GM21786 (cell line): ENCODE data around the gene VCL.
"Not testable (repeated sequence)": the region's sequence is repeated elsewhere in the genome, so short reads cannot be mapped to it uniquely, and the experiment has no call there.

Source experiments
- ATAC-seq: cut with Tn5 transposase; IDR thresholded peaks from one replicate; pipeline ENCODE4 v1.9.1; 2021; ENCODE audit not compliant: unreplicated experiment

The VCL gene

DNA sequence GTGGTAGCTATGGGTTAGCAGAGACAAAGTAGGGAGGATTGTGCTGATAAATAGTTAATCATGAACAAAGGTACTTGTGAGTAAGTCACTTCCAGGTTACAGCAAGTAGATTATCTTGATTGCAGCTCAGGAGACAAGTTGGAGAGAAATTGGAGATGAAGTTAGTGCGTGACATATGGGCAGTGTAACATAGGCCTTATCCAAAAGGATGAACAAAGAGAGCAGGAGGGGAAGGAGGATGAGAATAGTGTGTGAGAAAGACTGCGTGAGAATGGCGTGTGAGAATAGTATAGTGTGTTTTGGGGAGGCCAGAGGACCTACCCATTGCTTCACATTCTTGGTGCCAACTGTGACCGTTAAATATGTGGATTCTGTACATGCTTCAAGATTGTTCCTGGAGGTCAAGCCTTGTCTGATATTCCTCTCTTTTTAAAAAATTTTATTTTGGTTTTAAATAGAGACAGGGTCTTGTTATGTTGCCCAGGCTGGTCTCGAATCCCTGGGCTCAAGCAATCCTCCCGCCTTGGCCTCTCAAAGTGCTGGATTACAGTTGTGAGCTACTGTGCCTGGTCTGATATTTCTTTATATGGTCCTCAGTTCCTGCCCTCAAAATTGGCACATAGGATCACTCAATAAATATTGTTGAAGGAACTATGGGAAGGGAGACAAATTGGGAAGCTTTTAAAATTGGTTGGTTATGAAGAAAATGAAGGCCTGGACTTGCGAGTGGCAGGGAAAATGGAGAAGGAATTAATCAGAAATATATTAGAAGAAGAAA is 3.2 kb downstream of the VCL start:
- no peak for ATAC-seq

DNA sequence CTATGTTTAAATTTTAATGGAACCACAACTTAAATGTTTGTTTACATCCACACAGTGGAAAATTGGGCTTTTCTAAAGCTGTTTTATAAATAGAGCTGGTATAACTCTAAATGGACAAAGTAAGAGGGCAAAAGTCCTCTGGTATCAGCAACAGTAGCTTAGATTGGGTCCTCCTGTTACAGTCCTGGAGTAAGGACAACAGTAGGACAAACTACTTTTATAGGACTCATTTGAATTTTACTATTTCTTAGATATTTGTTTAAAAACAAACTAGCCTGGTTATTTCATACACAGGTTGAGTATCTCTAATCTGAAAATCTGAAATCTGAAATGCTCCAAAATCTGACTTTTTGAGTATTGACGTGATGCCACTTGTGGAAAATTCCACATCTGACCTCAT is 8.4 kb downstream of the VCL start:
- ATAC-seq: no peak

DNA sequence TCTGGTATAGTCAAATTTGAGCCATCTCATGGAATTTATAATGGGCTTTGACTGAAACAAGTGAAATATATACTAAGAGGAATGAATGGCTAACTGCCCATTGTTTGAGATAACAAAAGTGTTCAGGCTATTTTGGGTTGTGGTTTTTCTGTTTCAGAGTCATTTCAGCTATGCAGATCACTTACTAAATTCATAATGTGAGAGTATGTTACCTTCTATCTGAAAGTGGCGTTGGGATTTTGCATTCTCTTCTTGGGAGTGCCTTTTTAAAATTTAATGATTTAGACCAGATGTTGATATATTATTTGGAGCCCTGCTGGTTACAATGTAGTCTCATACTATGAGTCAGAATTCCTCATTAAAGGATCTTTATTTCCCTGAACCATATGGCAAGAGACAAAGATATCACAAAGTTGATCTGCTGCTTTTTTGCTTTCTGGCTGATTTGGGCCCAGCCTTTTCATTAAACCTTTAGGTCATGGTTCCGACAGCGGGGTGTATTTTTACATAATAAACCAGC is 10.4 kb downstream of the VCL start:
- peak; percentile 65 for ATAC-seq

DNA sequence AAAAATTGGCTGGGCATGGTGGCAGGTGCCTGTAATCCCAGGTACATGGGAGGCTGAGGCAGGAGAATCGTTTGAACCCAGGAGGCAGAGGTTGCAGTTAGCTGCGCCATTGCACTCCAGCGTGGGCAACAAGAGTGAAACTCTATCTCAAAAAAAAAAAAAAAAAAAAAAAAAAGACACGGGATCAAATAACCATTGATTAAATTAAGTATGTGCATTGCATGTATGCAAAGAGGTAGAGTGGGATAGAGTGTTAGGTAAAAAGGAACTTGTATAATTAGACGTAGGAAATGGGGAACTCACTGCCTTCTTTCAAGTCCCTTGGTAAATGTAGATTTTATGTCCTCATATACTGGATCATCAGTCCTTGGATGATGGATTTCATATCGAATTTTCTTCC is 13.1 kb downstream of the VCL start:
- ATAC-seq: no peak

GRCh38 chr10:74011770-74012169 is 13.9 kb downstream of the VCL start:
- ATAC-seq: no peak

DNA sequence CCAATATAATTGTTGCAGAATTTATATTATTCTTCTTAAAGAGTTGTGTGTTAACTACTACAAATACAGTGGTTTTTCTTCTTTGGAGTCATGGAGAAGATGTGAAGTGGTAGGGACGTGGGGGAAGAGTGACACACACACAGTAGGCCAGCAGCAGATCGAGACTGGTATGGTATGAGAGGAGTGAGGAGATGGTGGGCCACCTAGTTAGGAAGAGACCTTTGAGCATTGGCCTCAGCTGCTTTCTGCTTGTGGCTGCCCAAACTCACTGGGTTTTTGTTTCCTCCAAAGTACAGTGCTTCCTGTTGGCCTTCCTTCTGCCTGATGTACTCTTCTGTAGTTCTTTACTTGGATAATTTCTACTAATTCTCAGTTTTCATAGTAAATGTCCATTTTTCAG is 14.6 kb downstream of the VCL start:
- ATAC-seq: no peak

- no peak for ATAC-seq
Measured at GRCh38 chr10:74013004-74013403, 15.1 kb downstream of the VCL start.

DNA sequence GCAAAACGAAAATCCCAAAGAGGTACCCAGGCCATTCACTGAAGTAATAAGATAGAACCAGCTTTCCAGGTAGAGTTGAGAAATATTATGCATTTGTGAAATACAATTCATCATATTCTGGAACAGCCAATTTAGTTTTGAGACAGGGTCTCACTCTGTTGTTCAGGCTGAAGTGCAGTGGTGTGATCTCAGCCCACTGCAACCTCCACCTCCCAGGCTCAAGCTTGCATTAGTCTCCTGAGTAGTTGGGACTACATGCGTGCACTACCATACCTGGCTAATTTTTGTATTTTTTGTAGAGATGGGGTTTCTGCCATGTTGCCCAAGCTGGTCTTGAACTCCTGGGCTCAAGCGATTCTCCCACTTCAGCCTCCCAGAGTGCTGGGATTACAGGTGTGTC is 16.7 kb downstream of the VCL start:
- not testable (repeated sequence) for ATAC-seq

DNA sequence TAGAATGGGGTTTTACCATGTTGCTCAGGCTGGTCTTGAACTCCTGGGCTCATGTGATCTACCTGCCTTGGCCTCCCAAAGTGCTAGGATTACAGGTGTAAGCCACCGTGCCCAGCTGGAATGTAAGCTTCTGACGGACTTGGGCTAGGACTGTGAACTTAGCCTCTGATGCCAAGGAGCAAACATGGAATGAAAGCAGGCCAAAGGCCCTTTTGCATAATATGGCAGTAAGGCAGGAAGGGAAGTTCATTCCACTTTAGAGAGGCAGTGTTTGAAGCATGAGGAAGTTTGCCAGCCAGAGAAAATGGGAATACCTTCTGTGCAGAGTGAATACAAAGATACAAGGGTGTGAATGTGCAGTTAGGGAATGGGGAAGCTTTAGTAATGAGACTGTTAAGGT is 20.3 kb downstream of the VCL start:
- ATAC-seq: no peak

DNA sequence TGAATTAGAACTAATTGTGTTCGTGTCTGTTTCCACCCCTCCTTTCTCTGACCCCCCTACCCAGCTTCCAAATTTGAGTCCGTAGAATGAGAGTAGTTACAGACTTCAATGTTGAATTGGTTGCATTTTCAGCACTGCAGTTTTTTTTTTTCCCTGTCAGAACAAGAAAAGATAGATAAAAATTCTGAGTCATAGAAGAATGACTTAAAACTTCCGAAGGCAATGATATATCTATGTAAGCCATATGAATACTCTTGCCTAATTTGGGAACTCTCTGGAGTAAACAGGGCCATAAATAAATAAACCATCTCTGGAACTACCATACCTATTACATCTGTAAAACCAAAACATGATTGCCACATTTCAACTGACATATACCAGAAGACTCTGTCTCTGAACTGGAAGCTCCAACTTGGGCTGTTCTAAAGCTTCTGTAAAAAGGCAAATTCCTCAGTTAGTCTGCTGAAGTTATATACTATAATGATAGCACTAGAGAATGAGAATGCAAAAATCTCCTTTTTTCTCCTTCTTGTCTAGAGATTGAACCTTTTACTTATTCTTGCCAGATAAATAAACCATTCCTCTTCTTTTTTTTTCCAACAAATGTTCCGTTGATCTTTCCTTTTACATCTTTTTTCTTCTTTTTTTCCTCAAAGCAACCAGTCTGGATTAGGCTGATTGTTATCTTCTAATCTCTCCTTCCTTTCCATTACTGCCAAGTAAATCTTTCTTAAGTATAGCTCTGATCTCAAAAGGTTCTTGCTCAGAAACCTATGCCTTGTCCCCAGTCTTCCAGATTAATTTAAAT is 23.5 kb downstream of the VCL start:
- ATAC-seq: no peak

DNA sequence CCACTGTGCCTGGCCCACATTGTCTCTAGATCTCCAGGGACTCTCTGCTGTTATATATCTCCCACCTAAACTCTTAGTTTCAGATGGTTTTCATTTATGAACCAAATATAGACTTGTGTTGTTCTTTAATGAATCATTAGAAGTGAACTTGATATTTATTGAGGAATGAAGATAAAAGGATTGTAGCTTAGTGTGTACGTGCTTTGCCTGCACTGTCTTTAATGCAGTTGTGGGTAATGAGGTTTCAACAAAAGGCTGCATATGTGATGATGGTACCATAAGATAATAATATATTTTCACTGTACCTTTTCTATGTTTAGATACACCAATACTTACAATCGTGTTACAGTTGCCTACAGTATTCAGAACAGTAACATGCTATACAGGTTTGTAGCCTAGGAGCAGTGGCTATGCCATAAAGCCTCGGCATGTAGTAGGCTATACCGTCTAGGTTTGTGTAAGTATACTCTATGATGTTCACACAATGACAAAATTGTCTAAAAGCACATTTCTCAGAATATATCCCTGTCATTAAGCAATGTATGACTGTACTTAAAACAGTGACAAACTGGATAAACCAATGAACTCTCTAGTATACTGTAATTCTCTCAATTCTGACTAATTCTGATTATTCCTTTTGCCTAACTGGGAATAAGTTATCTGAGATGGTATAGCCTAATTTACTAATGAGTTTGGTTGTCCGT is 25.2 kb downstream of the VCL start:
- no peak for ATAC-seq

DNA sequence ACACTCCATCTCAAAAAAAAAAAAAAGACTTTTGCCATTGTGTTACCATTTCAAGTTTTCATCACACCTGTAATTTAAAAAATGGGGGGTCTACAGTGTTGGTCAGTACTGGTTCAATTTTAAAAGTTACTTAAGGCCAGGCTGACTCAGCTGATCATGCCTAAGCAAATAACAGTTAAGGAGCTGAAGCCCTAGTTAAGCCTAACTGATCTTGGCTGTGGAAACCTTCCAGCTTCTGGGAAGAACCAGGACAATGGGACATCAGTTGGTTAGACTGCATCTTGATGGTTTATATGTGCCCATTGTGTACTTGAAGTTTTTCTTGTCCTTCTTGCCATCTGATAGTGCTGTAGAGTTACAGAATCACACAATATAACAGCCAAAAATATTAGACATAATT is 26.7 kb downstream of the VCL start:
- no peak for ATAC-seq

DNA sequence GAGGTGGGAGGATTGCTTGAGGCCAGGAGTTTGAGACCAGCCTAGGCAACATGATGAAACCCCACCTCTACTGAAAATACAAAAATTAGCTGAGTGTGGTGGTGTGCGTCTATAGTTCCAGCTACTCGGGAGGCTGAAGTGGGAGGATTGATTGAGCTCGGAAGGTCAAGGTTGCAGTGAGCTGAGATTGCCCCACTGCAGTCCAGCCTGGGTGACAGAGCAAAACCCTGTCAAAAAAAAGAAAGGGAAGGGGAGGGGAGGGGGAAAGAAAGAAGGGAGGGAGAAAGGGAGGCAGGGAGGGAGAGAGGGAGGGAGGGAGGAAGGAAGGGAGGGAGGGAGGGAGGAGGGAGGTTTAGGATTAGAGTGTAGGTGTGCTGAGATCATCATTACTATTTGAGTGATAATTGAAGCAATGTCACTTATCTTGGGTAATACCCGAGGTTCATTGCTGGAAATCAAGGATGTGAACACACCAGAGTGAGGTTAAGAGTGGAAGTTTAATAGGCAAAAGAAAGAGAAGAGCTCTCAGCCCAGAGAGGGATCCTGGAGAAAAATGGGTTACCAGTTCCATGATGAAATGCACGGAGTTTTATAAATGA is 27.6 kb downstream of the VCL start:
- no peak for ATAC-seq

DNA sequence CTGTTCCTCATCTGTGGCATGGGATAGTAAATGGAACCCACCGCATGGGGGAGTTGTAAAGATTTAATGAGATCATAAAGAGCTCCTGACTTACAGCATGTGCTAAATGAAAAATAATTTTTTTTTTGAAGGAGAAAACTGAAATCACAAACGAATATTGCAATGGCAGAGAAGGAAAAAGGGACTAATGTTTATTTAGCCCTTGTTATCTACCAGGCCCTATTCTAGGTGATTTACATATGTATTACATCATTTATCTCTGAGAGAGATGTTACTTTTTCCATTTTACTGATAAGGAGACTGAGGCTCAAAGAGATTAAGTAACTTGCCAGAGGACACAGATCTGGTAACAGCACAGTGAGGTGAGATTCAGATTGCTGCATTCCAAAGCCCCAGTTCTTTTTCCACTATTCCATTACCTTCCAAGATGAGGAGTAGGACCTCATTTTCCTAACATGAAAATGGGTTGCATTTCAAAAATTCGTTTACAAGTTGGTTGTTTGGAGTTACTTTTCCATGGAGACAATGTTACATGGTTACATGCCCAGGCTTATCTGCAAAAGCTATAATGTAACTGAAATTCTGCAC is 28.6 kb downstream of the VCL start:
- no peak for ATAC-seq

GRCh38 chr10:74027702-74028101 is 29.8 kb downstream of the VCL start:
- ATAC-seq: no peak

DNA sequence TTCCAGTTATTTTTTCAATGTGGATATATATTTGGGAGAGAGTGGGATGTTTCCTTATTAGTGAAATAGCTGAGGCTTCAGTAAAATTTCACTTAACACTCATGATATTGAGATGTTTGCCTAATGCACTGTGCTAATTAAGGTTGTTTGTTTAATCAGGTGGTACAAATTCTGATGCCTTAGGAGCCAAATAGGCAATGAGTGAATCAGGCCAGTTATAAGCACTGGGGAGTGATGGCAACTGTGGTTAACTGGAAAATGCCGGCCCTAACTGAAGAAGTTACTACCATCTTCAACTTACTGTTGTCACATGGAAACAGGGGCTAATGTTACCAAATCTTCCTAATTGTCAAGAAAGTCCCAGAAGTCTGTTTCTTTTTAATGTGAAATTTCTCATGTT is 32.0 kb downstream of the VCL start:
- ATAC-seq: no peak

GRCh38 chr10:74032208-74032607 is 34.3 kb downstream of the VCL start:
- not testable (repeated sequence) for ATAC-seq

DNA sequence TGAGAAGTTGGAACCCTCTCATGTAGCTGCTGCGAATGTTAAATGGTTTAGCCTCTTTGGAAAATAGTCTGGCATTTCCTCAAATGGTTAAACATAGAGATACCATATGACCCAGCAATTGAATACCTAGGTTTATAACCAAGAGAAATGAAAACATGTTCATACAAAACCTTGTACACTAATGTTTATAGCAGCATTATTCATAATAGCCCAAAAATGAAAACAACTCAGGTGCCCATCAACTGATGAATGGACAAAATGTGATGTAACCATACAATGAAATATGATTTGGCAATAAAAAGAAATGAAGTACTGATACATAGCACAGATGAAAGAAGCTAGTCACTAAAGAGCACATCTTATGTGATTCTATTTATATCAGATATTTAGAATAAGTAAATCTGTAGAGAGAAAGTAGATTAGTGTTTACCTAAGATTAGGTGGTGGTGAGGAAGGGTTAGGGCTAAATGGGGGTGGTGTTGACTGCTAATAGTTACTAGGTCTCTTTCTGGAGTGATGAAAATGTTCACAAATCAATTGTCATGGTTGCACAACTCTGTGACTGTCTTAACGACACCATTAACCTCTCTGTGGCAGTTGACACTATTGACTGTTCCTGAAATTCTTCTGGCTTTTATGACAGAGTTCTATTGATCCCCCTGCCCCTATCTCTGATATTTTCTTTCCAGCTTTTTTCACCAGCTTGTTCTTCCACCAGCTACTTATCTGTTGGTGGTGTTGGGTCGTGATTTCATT is 35.2 kb downstream of the VCL start:
- ATAC-seq: no peak

DNA sequence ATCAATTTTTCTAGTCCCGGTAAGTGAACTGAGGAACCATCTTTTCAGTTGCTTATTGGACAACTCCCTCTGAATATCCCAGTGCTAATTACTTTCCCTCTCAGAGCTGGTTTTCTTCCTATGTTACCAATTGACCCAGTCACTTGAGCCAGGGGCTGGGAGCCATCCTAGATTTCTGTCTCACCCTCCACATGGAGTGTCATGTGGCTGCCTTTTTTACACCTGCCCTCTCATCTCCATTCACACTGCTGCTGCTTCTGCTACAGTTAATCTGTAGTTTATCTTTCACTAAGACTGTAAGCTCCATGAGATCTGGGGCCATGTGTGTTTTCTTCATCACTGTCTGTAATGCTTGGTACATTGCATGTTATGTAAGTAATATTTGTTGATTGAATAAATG is 35.8 kb downstream of the VCL start:
- ATAC-seq: no peak

DNA sequence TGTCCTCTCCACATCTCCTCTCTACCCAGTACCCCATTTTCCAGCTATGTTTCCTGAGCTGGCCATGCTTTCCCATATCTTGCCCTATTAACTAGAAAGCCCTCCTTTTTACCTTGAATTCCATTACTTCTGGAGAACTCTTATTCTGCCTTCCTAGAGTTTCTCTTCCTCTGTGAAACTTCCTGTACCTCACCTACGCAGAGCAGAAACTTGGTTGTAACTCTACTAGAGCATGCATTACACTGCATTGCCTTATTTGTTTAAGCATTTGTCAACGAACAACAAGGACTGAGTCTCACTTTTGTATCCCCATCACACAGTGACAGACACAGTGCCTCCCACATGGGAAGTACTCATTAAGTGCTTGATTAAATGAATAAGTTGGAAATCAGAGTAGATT is 36.4 kb downstream of the VCL start:
- no peak for ATAC-seq
